Measurements from ENCODE around the gene BICRAL. TPM values are rescaled to one million over a fixed set of nuclear protein-coding genes. Genes with fewer than 3 reads are reported as not detected.
A peak's percentile ranks its signal among the peaks of the same experiment; 100 is the strongest.

The BICRAL gene
- total RNA-seq, 1 donor = 9.4 TPM

GRCh38 chr6:42782689-42783176 lies 881 bp downstream of the BICRAL start:
- H3K27me3 ChIP-seq (ENCODE audit: insufficient read depth, low read length) = no peaks in the 10 kb centered on the region
- peaks cover 13% of the 10 kb centered on the region for H4K20me1 ChIP-seq (ENCODE audit: insufficient read depth, low read length)
- H3K4me3 ChIP-seq (ENCODE audit: insufficient read depth, low read length) = peak overlapping the region; percentile 96
- peaks cover 21% of the 10 kb centered on the region for H3K4me1 ChIP-seq (ENCODE audit: insufficient read depth, low read length)
- H3K79me2 ChIP-seq (ENCODE audit: insufficient read depth, low read length) = peaks cover 49% of the 10 kb centered on the region
- H3K27ac ChIP-seq (ENCODE audit: low read depth, low read length) = peak overlapping the region; percentile 97
- H3K4me2 ChIP-seq (ENCODE audit: insufficient read depth, low read length) = peak overlapping the region; percentile 88
- H3K36me3 ChIP-seq (ENCODE audit: insufficient read depth, low read length) = no peaks in the 10 kb centered on the region
- H3K9me3 ChIP-seq (ENCODE audit: low read depth, low read length) = no peaks in the 10 kb centered on the region
- no peak for TF ChIP-seq CTCF (IDR thresholded peaks at IDR 0.05; ENCODE audit: extremely low read depth, low read depth, low read length)
- H2AFZ ChIP-seq (ENCODE audit: low read length) = peak overlapping the region; percentile 87
- DNase-seq (ENCODE audit: insufficient read length, low spot score, missing footprints) = peak; percentile 98

- peaks cover 20% of the 10 kb centered on the region for H3K4me1 ChIP-seq (ENCODE audit: insufficient read depth, low read length)
These were observed 1.5 kb downstream of the BICRAL start for GRCh38 chr6:42783177-42783875.

GRCh38 chr6:42783876-42784642 lies 2.2 kb downstream of the BICRAL start:
- H3K79me2 ChIP-seq (ENCODE audit: insufficient read depth, low read length) = peaks cover 59% of the 10 kb centered on the region
- H3K4me1 ChIP-seq (ENCODE audit: insufficient read depth, low read length) = peaks cover 20% of the 10 kb centered on the region
- no peak for TF ChIP-seq CTCF (IDR thresholded peaks at IDR 0.05; ENCODE audit: extremely low read depth, low read depth, low read length)
- peak overlapping the region; percentile 87 for H2AFZ ChIP-seq (ENCODE audit: low read length)
- H3K9me3 ChIP-seq (ENCODE audit: low read depth, low read length) = no peaks in the 10 kb centered on the region
- no peaks in the 10 kb centered on the region for H3K36me3 ChIP-seq (ENCODE audit: insufficient read depth, low read length)
- H3K27me3 ChIP-seq (ENCODE audit: insufficient read depth, low read length) = no peaks in the 10 kb centered on the region
- H3K4me2 ChIP-seq (ENCODE audit: insufficient read depth, low read length) = peak overlapping the region; percentile 88
- peaks cover 16% of the 10 kb centered on the region for H4K20me1 ChIP-seq (ENCODE audit: insufficient read depth, low read length)
- peak overlapping the region; percentile 97 for H3K27ac ChIP-seq (ENCODE audit: low read depth, low read length)
- H3K4me3 ChIP-seq (ENCODE audit: insufficient read depth, low read length) = peak overlapping the region; percentile 96
- no peak for DNase-seq (ENCODE audit: insufficient read length, low spot score, missing footprints)

More at GRCh38 chr6:42783177-42783875, 1.5 kb downstream of the BICRAL start:
- Histone ChIP-seq H3K4me3 (ENCODE audit: insufficient read depth, low read length) (peak overlapping the region; percentile 96), H4K20me1 (ENCODE audit: insufficient read depth, low read length) (peaks cover 13% of the 10 kb centered on the region), H3K36me3 (ENCODE audit: insufficient read depth, low read length) (no peaks in the 10 kb centered on the region), H3K27ac (ENCODE audit: low read depth, low read length) (peak overlapping the region; percentile 97), H3K79me2 (ENCODE audit: insufficient read depth, low read length) (peaks cover 52% of the 10 kb centered on the region), H2AFZ (ENCODE audit: low read length) (peak overlapping the region; percentile 87), H3K4me2 (ENCODE audit: insufficient read depth, low read length) (peak overlapping the region; percentile 88), H3K9me3 (ENCODE audit: low read depth, low read length) (no peaks in the 10 kb centered on the region), H3K27me3 (ENCODE audit: insufficient read depth, low read length) (no peaks in the 10 kb centered on the region)
- DNase-seq (ENCODE audit: insufficient read length, low spot score, missing footprints) = peak; percentile 93
- no peak for TF ChIP-seq CTCF (IDR thresholded peaks at IDR 0.05; ENCODE audit: extremely low read depth, low read depth, low read length)
